ENCODE measurements around the gene NFKBIB. TPM values are rescaled to one million over a fixed set of nuclear protein-coding genes. Genes with fewer than 3 reads are reported as not detected.

The NFKBIB gene
- total and polyA plus RNA-seq, 2 of the 8 experiments (the other 6 are each of a cell fraction or from before 2014, with no cell fraction given), result 37.3 to 44.1 TPM

- Histone ChIP-seq H4K5ac (ENCODE audit: insufficient read length, low read depth, low read length) (no peak overlapping the region), H3K79me1 (ENCODE audit: low read depth, low read length) (no peaks in the 10 kb centered on the region), H3K36me3 (ENCODE audit: control insufficient read depth in 2 of 4, insufficient read depth in 4 of 4, low read length in 3 of 4) (peaks cover 0 to 15% (median 1%) of the 10 kb centered on the region in 4 experiments; a peak in 3 of 8 replicates), H4K20me1 (replicated peaks in 1 of 2; ENCODE audit: control insufficient read depth in 1 of 2, insufficient read depth in 2 of 2, low read length in 2 of 2) (peaks cover 0 to 6% of the 10 kb centered on the region in 2 experiments), H3K4me3 (ENCODE audit: extremely low read depth in 1 of 4, insufficient read depth in 2 of 4, low read depth in 3 of 4, low read length in 4 of 4) (no peak overlapping the region), H3K4me2 (ENCODE audit: insufficient read depth in 1 of 2, low read depth in 2 of 2, low read length in 2 of 2) (no peak overlapping the region), H3K27ac (ENCODE audit: low read depth, low read length) (no peak overlapping the region), H2BK20ac (ENCODE audit: low read length) (no peak overlapping the region), H2BK12ac (ENCODE audit: low read depth, low read length) (no peak overlapping the region), H3K4me1 (replicated peaks in 1 of 4; ENCODE audit: control insufficient read depth in 3 of 4, insufficient read depth in 4 of 4, low read length in 3 of 4) (peaks cover 0 to 8% (median 1%) of the 10 kb centered on the region in 4 experiments; a peak in 3 of 7 replicates), H2BK120ac (replicated peaks; ENCODE audit: low read depth, low read length) (no peak overlapping the region), H4K8ac (ENCODE audit: extremely low read depth, insufficient read depth, low read length) (peak overlapping the region; percentile 51; the same call in 1 of the 2 replicates), H3K27me3 (replicated peaks in 1 of 4; ENCODE audit: control insufficient read depth in 3 of 4, extremely low read depth in 1 of 4, insufficient read depth in 3 of 4, low read length in 3 of 4) (no peaks in the 10 kb centered on the region; a peak in 1 of 7 replicates), H2BK5ac (ENCODE audit: low read depth, low read length) (no peak overlapping the region), H3K14ac (ENCODE audit: insufficient read length) (no peak overlapping the region), H3K4ac (replicated peaks; ENCODE audit: insufficient read length, low read depth, low read length) (no peak overlapping the region), H4K91ac (replicated peaks; ENCODE audit: insufficient read length, low read length) (no peak overlapping the region), H2AFZ (ENCODE audit: low read length) (no peak overlapping the region), H3K9ac (replicated peaks in 1 of 4; ENCODE audit: extremely low read depth in 1 of 4, low read depth in 3 of 4, low read length in 3 of 4) (no peak overlapping the region), H3K18ac (ENCODE audit: extremely low read depth, low read length) (no peak overlapping the region), H3K23me2 (ENCODE audit: low read depth, low read length) (no peaks in the 10 kb centered on the region; the same call in 1 of the 2 replicates), H2AK5ac (ENCODE audit: low read depth, low read length) (no peak overlapping the region), H3K79me2 (ENCODE audit: control insufficient read depth in 1 of 2, insufficient read depth in 2 of 2, low read length in 2 of 2) (no peaks in the 10 kb centered on the region), H3K23ac (ENCODE audit: insufficient read length) (no peak overlapping the region), H3K56ac (replicated peaks; ENCODE audit: insufficient read length, low read depth, low read length) (no peak overlapping the region), H2BK15ac (ENCODE audit: low read length) (no peak overlapping the region), H3K9me3 (ENCODE audit: insufficient read depth in 2 of 2, low read depth in 1 of 2, low read length in 1 of 2) (no peaks in the 10 kb centered on the region; a peak in 1 of 4 replicates)
- POLR2A ChIA-PET (ENCODE audit: partially characterized antibody), result interaction anchor here (0.8 to 1.5 kb wide), 3 partner anchors 10 to 27 kb away, joined by 3 to 4 read pairs (median 4); no protein-coding TSS in a partner anchor
- DNase-seq (ENCODE audit: low read depth in 1 of 2, low spot score in 2 of 2), result no peak
- FAIRE-seq, result no peak
- CTCF ChIA-PET (ENCODE audit: partially characterized antibody), result interaction anchor here (1.2 kb wide), 1 partner anchor 22 kb away, joined by 5 read pairs; no protein-coding TSS in a partner anchor
- WGBS, 2 experiments (ENCODE audit: extremely low coverage in 1 of 2, insufficient coverage in 1 of 2, insufficient read length in 1 of 2, insufficient replicate concordance in 2 of 2, low coverage in 1 of 2, low lambda C conversion rate in 2 of 2, missing lambda C conversion rate in 1 of 2), result 98% methylated on average over 20 of the region's 29 CpGs; no CpG with 5 or more reads in 1 of the 2 experiments
- TF ChIP-seq RFX5 (IDR thresholded peaks at IDR 0.05; ENCODE audit: borderline replicate concordance, low read depth, low read length) (no peak), KDM5A (IDR thresholded peaks at IDR 0.05; ENCODE audit: low read length) (no peak), GTF2F1 (IDR thresholded peaks at IDR 0.05; ENCODE audit: borderline replicate concordance, low read depth, low read length) (no peak), YY1 (IDR thresholded peaks at IDR 0.05; ENCODE audit: low read depth, low read length) (no peak), BRCA1 (IDR thresholded peaks at IDR 0.05; ENCODE audit: low read depth, low read length) (no peak), JUND (IDR thresholded peaks at IDR 0.05; ENCODE audit: low read length) (no peak), CHD1 (IDR thresholded peaks at IDR 0.05; ENCODE audit: low read depth, low read length) (no peak), KDM4A (IDR thresholded peaks at IDR 0.05; ENCODE audit: low read depth, low read length, severe bottlenecking) (no peak), SRF (IDR thresholded peaks at IDR 0.05; ENCODE audit: low read depth, low read length) (no peak), RNF2 (IDR thresholded peaks at IDR 0.05; ENCODE audit: borderline replicate concordance, low read depth, low read length, missing control alignments, poor library complexity, severe bottlenecking) (no peak), ZNF274 (IDR thresholded peaks at IDR 0.05; ENCODE audit: borderline replicate concordance, extremely low read depth, low read length) (no peak), SUZ12 (IDR thresholded peaks at IDR 0.05; ENCODE audit: low read length) (no peak)
Observed at GRCh38 chr19:38907227-38907626, 7.5 kb downstream of the NFKBIB start.

Measured in H1 (cell line).